ENCODE measurements around the gene ITPRIP. TPM values are rescaled to one million over a fixed set of nuclear protein-coding genes. Genes with fewer than 3 reads are reported as not detected.

The ITPRIP gene
- polyA plus RNA-seq, 1 of the 3 experiments (the other 2 are of a cell fraction): 22.1 TPM

DNA sequence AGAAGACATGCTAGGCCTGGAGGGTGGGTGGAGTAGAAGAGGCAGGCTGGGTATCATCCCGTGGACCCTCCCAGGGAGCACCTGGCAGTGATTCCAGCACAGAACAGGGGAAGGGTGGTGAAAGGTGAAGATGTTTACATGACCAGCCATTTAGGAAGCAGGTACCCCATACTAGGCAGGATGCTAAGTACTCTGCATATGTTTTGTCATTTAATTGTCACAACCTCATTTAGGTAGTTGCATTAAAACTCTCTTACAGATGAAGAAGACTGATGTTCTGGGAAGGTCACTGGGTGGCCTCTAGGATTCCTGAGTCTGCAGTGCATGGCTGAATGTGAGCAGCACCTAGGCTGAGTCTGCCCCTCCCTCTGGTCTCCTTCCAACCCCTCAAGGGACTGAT is 15.2 kb downstream of the ITPRIP start:
- WGBS (ENCODE audit: low lambda C conversion rate): 100% methylated on average over 1 of the region's 1 CpG
- TF ChIP-seq RFX5 (IDR thresholded peaks at IDR 0.05; ENCODE audit: low read length) (no peak), EZH2phosphoT487 (IDR thresholded peaks at IDR 0.05; ENCODE audit: borderline replicate concordance, low read depth) (no peak), FOXJ3 (CRISPR knock-in tag; IDR thresholded peaks at IDR 0.05) (no peak), ZBTB33 (IDR thresholded peaks at IDR 0.05; ENCODE audit: borderline replicate concordance, low read depth) (no peak), NRF1 (IDR thresholded peaks at IDR 0.05; ENCODE audit: low read depth, low read length) (no peak), MXI1 (IDR thresholded peaks at IDR 0.05; ENCODE audit: low read depth, low read length) (no peak), JUND (IDR thresholded peaks at IDR 0.05) (no peak)
- TF ChIP-seq, protein P1, sequence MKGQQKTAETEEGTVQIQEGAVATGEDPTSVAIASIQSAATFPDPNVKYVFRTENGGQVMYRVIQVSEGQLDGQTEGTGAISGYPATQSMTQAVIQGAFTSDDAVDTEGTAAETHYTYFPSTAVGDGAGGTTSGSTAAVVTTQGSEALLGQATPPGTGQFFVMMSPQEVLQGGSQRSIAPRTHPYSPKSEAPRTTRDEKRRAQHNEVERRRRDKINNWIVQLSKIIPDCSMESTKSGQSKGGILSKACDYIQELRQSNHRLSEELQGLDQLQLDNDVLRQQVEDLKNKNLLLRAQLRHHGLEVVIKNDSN (IDR thresholded peaks at IDR 0.05; ENCODE audit: borderline replicate concordance, low read depth): no peak
- TF ChIP-seq, protein P2, sequence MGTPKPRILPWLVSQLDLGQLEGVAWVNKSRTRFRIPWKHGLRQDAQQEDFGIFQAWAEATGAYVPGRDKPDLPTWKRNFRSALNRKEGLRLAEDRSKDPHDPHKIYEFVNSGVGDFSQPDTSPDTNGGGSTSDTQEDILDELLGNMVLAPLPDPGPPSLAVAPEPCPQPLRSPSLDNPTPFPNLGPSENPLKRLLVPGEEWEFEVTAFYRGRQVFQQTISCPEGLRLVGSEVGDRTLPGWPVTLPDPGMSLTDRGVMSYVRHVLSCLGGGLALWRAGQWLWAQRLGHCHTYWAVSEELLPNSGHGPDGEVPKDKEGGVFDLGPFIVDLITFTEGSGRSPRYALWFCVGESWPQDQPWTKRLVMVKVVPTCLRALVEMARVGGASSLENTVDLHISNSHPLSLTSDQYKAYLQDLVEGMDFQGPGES (IDR thresholded peaks at IDR 0.05; ENCODE audit: low read depth, low read length): no peak
- CTCF ChIA-PET: interaction anchor here (0.8 to 2.9 kb wide), 7 partner anchors 8 to 257 kb away, joined by 3 to 18 read pairs (median 3); partner anchors contain the start of gene ITPRIP
- Histone ChIP-seq H3K4me2 (no peak overlapping the region), H3K9ac (no peak overlapping the region), H3K27me3 (ENCODE audit: insufficient read depth) (no peaks in the 10 kb centered on the region), H3K27ac (ENCODE audit: low read depth in 2 of 2, low read length in 1 of 2) (peak overlapping the region in 1 of 2 experiments; percentile 41; a peak in 1 of 4 replicates), H3K36me3 (replicated peaks in 1 of 2; ENCODE audit: control insufficient read depth in 1 of 2, insufficient read depth in 2 of 2, low read length in 1 of 2) (peaks cover 0 to 12% of the 10 kb centered on the region in 2 experiments), H3K79me2 (ENCODE audit: insufficient read depth) (peaks cover 100% of the 10 kb centered on the region), H3K4me1 (ENCODE audit: control insufficient read depth in 1 of 2, insufficient read depth in 2 of 2, low read depth in 1 of 2, low read length in 1 of 2) (peaks cover 32 to 46% of the 10 kb centered on the region in 2 experiments; a peak in 3 of 4 replicates), H3K4me3 (ENCODE audit: low read depth in 2 of 2, low read length in 1 of 2) (no peak overlapping the region), H4K20me1 (ENCODE audit: insufficient read depth) (peaks cover 43% of the 10 kb centered on the region), H3K9me3 (no peaks in the 10 kb centered on the region), H2AFZ (ENCODE audit: low read depth) (no peak overlapping the region), H3F3A (replicated peaks; ENCODE audit: insufficient read depth) (peaks cover 4% of the 10 kb centered on the region), H3K9me2 (no peaks in the 10 kb centered on the region)
- POLR2A ChIA-PET: interaction anchor here (1.2 kb wide), 1 partner anchor 15 kb away, joined by 4 read pairs; the partner anchor contains the start of gene ITPRIP
- no peak for DNase-seq

DNA sequence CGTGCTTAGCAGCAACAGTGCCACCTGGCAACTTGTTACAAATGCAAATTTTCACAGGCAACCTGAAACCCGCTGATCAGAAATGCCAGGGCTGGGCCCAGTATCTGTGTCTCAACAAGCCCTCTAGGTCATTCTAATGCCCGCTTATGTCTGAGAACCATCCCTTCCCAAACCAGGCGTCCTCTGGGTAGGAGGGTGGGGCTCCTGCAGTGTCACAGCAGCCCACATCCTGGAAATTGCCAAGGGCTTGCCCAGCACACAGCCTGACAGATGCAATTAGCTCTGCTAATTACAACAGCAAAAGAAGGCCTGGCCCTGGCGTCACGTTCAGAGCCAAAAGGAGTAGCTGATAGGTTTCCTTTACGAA is 15.9 kb downstream of the ITPRIP start:
- peaks cover 26 to 45% of the 10 kb centered on the region in 2 experiments; a peak in 3 of 4 replicates for H3K4me1 ChIP-seq (ENCODE audit: control insufficient read depth in 1 of 2, insufficient read depth in 2 of 2, low read depth in 1 of 2, low read length in 1 of 2)
- POLR2A ChIA-PET: interaction anchor here (1.2 kb wide), 1 partner anchor 16 kb away, joined by 4 read pairs; the partner anchor contains the start of gene ITPRIP
- no peaks in the 10 kb centered on the region for H3K9me2 ChIP-seq
- H3K9me3 ChIP-seq: no peaks in the 10 kb centered on the region
- no peak overlapping the region for H3K9ac ChIP-seq
- H3K4me2 ChIP-seq: no peak overlapping the region
- H3K79me2 ChIP-seq (ENCODE audit: insufficient read depth): peaks cover 100% of the 10 kb centered on the region
- no peaks in the 10 kb centered on the region for H3K27me3 ChIP-seq (ENCODE audit: insufficient read depth)
- CTCF ChIA-PET: interaction anchor here (0.9 to 3.0 kb wide), 6 partner anchors 9 to 31 kb away, joined by 3 to 18 read pairs (median 9); partner anchors contain the start of genes CFAP58 and ITPRIP
- peaks cover 50% of the 10 kb centered on the region for H4K20me1 ChIP-seq (ENCODE audit: insufficient read depth)
- DNase-seq: peak; percentile 50
- peaks cover under 1% of the 10 kb centered on the region for H3F3A ChIP-seq (replicated peaks; ENCODE audit: insufficient read depth)
- WGBS (ENCODE audit: low lambda C conversion rate): 85% methylated on average over 6 of the region's 7 CpGs
- peaks cover 0 to 13% of the 10 kb centered on the region in 2 experiments for H3K36me3 ChIP-seq (replicated peaks in 1 of 2; ENCODE audit: control insufficient read depth in 1 of 2, insufficient read depth in 2 of 2, low read length in 1 of 2)
- no peak overlapping the region for H3K4me3 ChIP-seq (ENCODE audit: low read depth in 2 of 2, low read length in 1 of 2)
- TF ChIP-seq POLR2AphosphoS5 (IDR thresholded peaks at IDR 0.05; ENCODE audit: low read depth, low read length): no peak
- no peak for TF ChIP-seq NFIC (IDR thresholded peaks at IDR 0.05; ENCODE audit: borderline replicate concordance)
- no peak for TF ChIP-seq CTCF (IDR thresholded peaks at IDR 0.05)
- no peak for TF ChIP-seq MXI1 (IDR thresholded peaks at IDR 0.05; ENCODE audit: low read depth, low read length)
- no peak for TF ChIP-seq FOXJ3 (CRISPR knock-in tag; IDR thresholded peaks at IDR 0.05)
- TF ChIP-seq FOSL2 (IDR thresholded peaks at IDR 0.05; ENCODE audit: borderline replicate concordance, low read depth): no peak
- TF ChIP-seq RFX5 (IDR thresholded peaks at IDR 0.05; ENCODE audit: low read length): no peak
- no peak for TF ChIP-seq YY1 (IDR thresholded peaks at IDR 0.05; ENCODE audit: low read depth)
- no peak for TF ChIP-seq ELF1 (IDR thresholded peaks at IDR 0.05)
- no peak for TF ChIP-seq RCOR1 (IDR thresholded peaks at IDR 0.05; ENCODE audit: low read length)
- TF ChIP-seq FOXM1 (IDR thresholded peaks at IDR 0.05; ENCODE audit: low read depth): no peak
- peak overlapping the region in 1 of 2 experiments; percentile 41; a peak in 1 of 4 replicates for H3K27ac ChIP-seq (ENCODE audit: low read depth in 2 of 2, low read length in 1 of 2)
- no peak overlapping the region for H2AFZ ChIP-seq (ENCODE audit: low read depth)

Measured in SK-N-SH (cell line).